IPS DF 6.9 (cell line): ENCODE measurements around the gene TNS1.

Experiments
- DNase-seq: peaks from one replicate; pipeline ENCODE4 v3.0.0-alpha.2; 2013; ENCODE audit warnings: low read depth, low spot score
- H3K27ac ChIP-seq: one replicate; pipeline ENCODE4 v1.5.1; 2013; ENCODE audit warnings: low read length, control low read depth
- H3K27me3 ChIP-seq: 2 replicates; pipeline ENCODE4 v1.6.1; 2013; ENCODE audit warnings: mild to moderate bottlenecking, low read length; ENCODE audit not compliant: control insufficient read depth, insufficient read depth
- H3K36me3 ChIP-seq: 2 replicates; pipeline ENCODE4 v1.6.1; 2013; ENCODE audit warnings: low read length; ENCODE audit not compliant: control insufficient read depth, insufficient read depth
- H3K4me1 ChIP-seq: 2 replicates; pipeline ENCODE4 v1.6.1; 2013; ENCODE audit warnings: low read length; ENCODE audit not compliant: control insufficient read depth, insufficient read depth
- H3K4me3 ChIP-seq: 2 replicates; pipeline ENCODE4 v1.5.1; 2013; ENCODE audit warnings: mild to moderate bottlenecking, low read length
- H3K9me3 ChIP-seq: 2 replicates; pipeline ENCODE4 v1.6.1; 2013; ENCODE audit warnings: low read length, inconsistent platforms; ENCODE audit not compliant: control insufficient read depth, insufficient read depth
- WGBS: extraction: QIAGEN DNeasy Blood & Tissue Kit; methylation state at CpG from one replicate; pipeline ENCODE4 v1.1.7; 2013; ENCODE audit warnings: mixed read lengths, missing lambda C conversion rate; ENCODE audit not compliant: insufficient read length, insufficient coverage; 5-methylcytosine and 5-hydroxymethylcytosine counted together

TNS1 gene

GRCh38 chr2:217944366-217944765, 58.4 kb downstream of the TNS1 start:
- no CpG with 5 or more reads among the region's 3 CpGs for WGBS
- no peak overlapping the region for H3K27ac ChIP-seq
- H3K9me3 ChIP-seq, result no peaks in the 10 kb centered on the region
- DNase-seq, result no peak
- peaks cover 4% of the 10 kb centered on the region; the same call in 1 of the 2 replicates for H3K4me1 ChIP-seq
- no peak overlapping the region for H3K4me3 ChIP-seq
- no peaks in the 10 kb centered on the region for H3K36me3 ChIP-seq
- H3K27me3 ChIP-seq, result no peaks in the 10 kb centered on the region

- no peaks in the 10 kb centered on the region for H3K27me3 ChIP-seq
- no peak for DNase-seq
- H3K27ac ChIP-seq, result no peak overlapping the region
- no peak overlapping the region for H3K4me3 ChIP-seq
- peaks cover 4% of the 10 kb centered on the region; the same call in 1 of the 2 replicates for H3K4me1 ChIP-seq
- H3K36me3 ChIP-seq, result no peaks in the 10 kb centered on the region
- WGBS, result 100% methylated on average over 4 of the region's 16 CpGs
- no peaks in the 10 kb centered on the region for H3K9me3 ChIP-seq
These were observed 59.1 kb downstream of the TNS1 start for GRCh38 chr2:217943446-217944321.

GRCh38 chr2:217942731-217943335, 60.0 kb downstream of the TNS1 start:
- H3K9me3 ChIP-seq, result no peaks in the 10 kb centered on the region
- DNase-seq, result no peak
- H3K4me3 ChIP-seq, result no peak overlapping the region
- H3K27me3 ChIP-seq, result no peaks in the 10 kb centered on the region
- no CpG with 5 or more reads among the region's 3 CpGs for WGBS
- H3K36me3 ChIP-seq, result no peaks in the 10 kb centered on the region
- H3K27ac ChIP-seq, result no peak overlapping the region
- peaks cover 4% of the 10 kb centered on the region; the same call in 1 of the 2 replicates for H3K4me1 ChIP-seq

- no peaks in the 10 kb centered on the region for H3K9me3 ChIP-seq
- no peaks in the 10 kb centered on the region for H3K27me3 ChIP-seq
- no CpG with 5 or more reads among the region's 8 CpGs for WGBS
- peaks cover 5% of the 10 kb centered on the region for H3K4me1 ChIP-seq
- no peak overlapping the region for H3K4me3 ChIP-seq
- H3K27ac ChIP-seq, result no peak overlapping the region
- no peaks in the 10 kb centered on the region for H3K36me3 ChIP-seq
- no peak for DNase-seq
These were observed 60.7 kb downstream of the TNS1 start for GRCh38 chr2:217941886-217942728.

GRCh38 chr2:217941339-217941738, 61.5 kb downstream of the TNS1 start:
- H3K4me1 ChIP-seq, result peaks cover 5% of the 10 kb centered on the region
- DNase-seq, result no peak
- H3K27ac ChIP-seq, result no peak overlapping the region
- H3K27me3 ChIP-seq, result no peaks in the 10 kb centered on the region
- H3K4me3 ChIP-seq, result no peak overlapping the region
- H3K36me3 ChIP-seq, result no peaks in the 10 kb centered on the region
- no CpG with 5 or more reads among the region's 11 CpGs for WGBS
- no peaks in the 10 kb centered on the region for H3K9me3 ChIP-seq

- no peak overlapping the region for H3K27ac ChIP-seq
- H3K36me3 ChIP-seq, result no peaks in the 10 kb centered on the region
- DNase-seq, result no peak
- no peaks in the 10 kb centered on the region for H3K27me3 ChIP-seq
- no CpG with 5 or more reads among the region's 13 CpGs for WGBS
- no peaks in the 10 kb centered on the region for H3K9me3 ChIP-seq
- peaks cover 9% of the 10 kb centered on the region for H3K4me1 ChIP-seq
- H3K4me3 ChIP-seq, result no peak overlapping the region
These were observed 62.3 kb downstream of the TNS1 start for GRCh38 chr2:217940261-217941220.

- no peaks in the 10 kb centered on the region for H3K36me3 ChIP-seq
- no peaks in the 10 kb centered on the region for H3K9me3 ChIP-seq
- H3K4me3 ChIP-seq, result no peak overlapping the region
- no CpG with 5 or more reads among the region's 7 CpGs for WGBS
- DNase-seq, result no peak
- H3K4me1 ChIP-seq, result peaks cover 13% of the 10 kb centered on the region
- H3K27me3 ChIP-seq, result no peaks in the 10 kb centered on the region
- H3K27ac ChIP-seq, result no peak overlapping the region
These were observed 63.1 kb downstream of the TNS1 start for GRCh38 chr2:217939629-217940245.

GRCh38 chr2:217939220-217939619, 63.6 kb downstream of the TNS1 start:
- peaks cover 14% of the 10 kb centered on the region for H3K4me1 ChIP-seq
- no peak overlapping the region for H3K4me3 ChIP-seq
- H3K27ac ChIP-seq, result no peak overlapping the region
- WGBS, result no CpG with 5 or more reads among the region's 3 CpGs
- no peaks in the 10 kb centered on the region for H3K9me3 ChIP-seq
- H3K27me3 ChIP-seq, result no peaks in the 10 kb centered on the region
- no peak for DNase-seq
- no peaks in the 10 kb centered on the region for H3K36me3 ChIP-seq

GRCh38 chr2:217938036-217938435, 64.8 kb downstream of the TNS1 start:
- H3K9me3 ChIP-seq, result no peaks in the 10 kb centered on the region
- no peak for DNase-seq
- no peak overlapping the region for H3K4me3 ChIP-seq
- H3K4me1 ChIP-seq, result peaks cover 12% of the 10 kb centered on the region
- no peak overlapping the region for H3K27ac ChIP-seq
- H3K36me3 ChIP-seq, result no peaks in the 10 kb centered on the region
- no peaks in the 10 kb centered on the region for H3K27me3 ChIP-seq
- WGBS, result no CpG with 5 or more reads among the region's 6 CpGs
